Activated naive CD4-positive, alpha-beta T cell (primary cell): ENCODE results near the gene TRMT61A.

Experiments
- DNase-seq, 4 experiments: peaks; one replicate each; lab custom pipeline; 2025; lab: John Stamatoyannopoulos, UW

Gene TRMT61A

GRCh38 chr14:103535081-103535890 lies 6.3 kb downstream of the TRMT61A start:
- no peak for DNase-seq

GRCh38 chr14:103535891-103536565 lies 7.0 kb downstream of the TRMT61A start:
- DNase-seq: no peak

- DNase-seq: no peak
Measured at GRCh38 chr14:103536693-103537092, 7.7 kb downstream of the TRMT61A start.

GRCh38 chr14:103537175-103537990 lies 8.4 kb downstream of the TRMT61A start:
- DNase-seq: no peak

- no peak for DNase-seq
Measured at GRCh38 chr14:103538291-103539055, 9.5 kb downstream of the TRMT61A start.

- DNase-seq: no peak
Measured at GRCh38 chr14:103539056-103539825, 10.2 kb downstream of the TRMT61A start.

GRCh38 chr14:103540821-103541708 lies 12.1 kb downstream of the TRMT61A start:
- no peak for DNase-seq

GRCh38 chr14:103541709-103542604 lies 13.0 kb downstream of the TRMT61A start:
- no peak for DNase-seq

GRCh38 chr14:103542605-103543088 lies 13.7 kb downstream of the TRMT61A start:
- no peak for DNase-seq

GRCh38 chr14:103543140-103543539 lies 14.1 kb downstream of the TRMT61A start:
- no peak for DNase-seq

GRCh38 chr14:103543721-103544387 lies 14.9 kb downstream of the TRMT61A start:
- DNase-seq: no peak

GRCh38 chr14:103544388-103545218 lies 15.6 kb downstream of the TRMT61A start:
- DNase-seq: no peak

- DNase-seq: no peak
Measured at GRCh38 chr14:103545219-103545914, 16.4 kb downstream of the TRMT61A start.

GRCh38 chr14:103545915-103546651 lies 17.1 kb downstream of the TRMT61A start:
- DNase-seq: no peak

- DNase-seq: peak; percentile 48 to 71 (median 66)
Measured at GRCh38 chr14:103546652-103547454, 17.9 kb downstream of the TRMT61A start.
